Measurements from ENCODE around the gene MCM7.

- TF ChIP-seq HES4 (CRISPR knock-in tag; IDR thresholded peaks at IDR 0.05; ENCODE audit: borderline replicate concordance), result no peak
- TF ChIP-seq ZNF263 (CRISPR knock-in tag; IDR thresholded peaks at IDR 0.05), result no peak
- TF ChIP-seq, protein P1, sequence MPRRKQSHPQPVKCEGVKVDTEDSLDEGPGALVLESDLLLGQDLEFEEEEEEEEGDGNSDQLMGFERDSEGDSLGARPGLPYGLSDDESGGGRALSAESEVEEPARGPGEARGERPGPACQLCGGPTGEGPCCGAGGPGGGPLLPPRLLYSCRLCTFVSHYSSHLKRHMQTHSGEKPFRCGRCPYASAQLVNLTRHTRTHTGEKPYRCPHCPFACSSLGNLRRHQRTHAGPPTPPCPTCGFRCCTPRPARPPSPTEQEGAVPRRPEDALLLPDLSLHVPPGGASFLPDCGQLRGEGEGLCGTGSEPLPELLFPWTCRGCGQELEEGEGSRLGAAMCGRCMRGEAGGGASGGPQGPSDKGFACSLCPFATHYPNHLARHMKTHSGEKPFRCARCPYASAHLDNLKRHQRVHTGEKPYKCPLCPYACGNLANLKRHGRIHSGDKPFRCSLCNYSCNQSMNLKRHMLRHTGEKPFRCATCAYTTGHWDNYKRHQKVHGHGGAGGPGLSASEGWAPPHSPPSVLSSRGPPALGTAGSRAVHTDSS (CRISPR knock-in tag; conservative IDR thresholded peaks at IDR 0.05), result no peak
- no peak for TF ChIP-seq CTCF (CRISPR knock-in tag; IDR thresholded peaks at IDR 0.05)
- no peak for TF ChIP-seq ZNF274 (CRISPR knock-in tag; IDR thresholded peaks at IDR 0.05)
- no peak for TF ChIP-seq CSRNP2 (CRISPR knock-in tag; conservative IDR thresholded peaks at IDR 0.05; ENCODE audit: low read depth)
- no peak for TF ChIP-seq ARHGAP35 (CRISPR knock-in tag; IDR thresholded peaks at IDR 0.05; ENCODE audit: borderline replicate concordance)
These were observed 10.7 kb upstream of the MCM7 start for GRCh38 chr7:100111914-100112313.

All from HepG2 (cell line).